Calu3 (cell line): Measurements from ENCODE around the gene EVA1B. TPM values are rescaled to one million over a fixed set of nuclear protein-coding genes. Genes with fewer than 3 reads are reported as not detected.

Source experiments
- BruUV-seq: library from RNA; stranded (reverse); fragments of 400-500 nt; replicated peaks from 2 replicates; lab custom pipeline; 2021; lab: Mats Ljungman, UMichigan
- CTCF ChIA-PET: fragments of 300-600 bp; sonication (Branson Sonifier 250); formaldehyde crosslinking; loops from one replicate; lab custom pipeline; 2022; ENCODE audit warnings: antibody characterized with exemption; lab: Charles Lee
- DNase-seq: peaks from one replicate; pipeline ENCODE4 v3.0.0; 2022
- H3K27ac Mint-ChIP-seq: one replicate; pipeline ENCODE4 v1.8.0; 2022; ENCODE audit warnings: mixed read lengths; ENCODE audit not compliant: unreplicated experiment
- H3K27me3 Mint-ChIP-seq: one replicate; pipeline ENCODE4 v1.8.0; 2022; ENCODE audit warnings: mixed read lengths; ENCODE audit not compliant: unreplicated experiment
- H3K36me3 Mint-ChIP-seq: one replicate; pipeline ENCODE4 v1.8.0; 2022; ENCODE audit warnings: mild to moderate bottlenecking, moderate library complexity, mixed read lengths; ENCODE audit not compliant: insufficient read depth, unreplicated experiment
- H3K4me1 Mint-ChIP-seq: one replicate; pipeline ENCODE4 v1.8.0; 2022; ENCODE audit warnings: mild to moderate bottlenecking, low read depth, mixed read lengths; ENCODE audit not compliant: unreplicated experiment
- H3K4me3 Mint-ChIP-seq: one replicate; pipeline ENCODE4 v1.8.0; 2022; ENCODE audit warnings: mild to moderate bottlenecking, low read depth, moderate library complexity, mixed read lengths; ENCODE audit not compliant: unreplicated experiment
- H3K9me3 Mint-ChIP-seq: one replicate; pipeline ENCODE4 v1.8.0; 2022; ENCODE audit warnings: low read depth, mixed read lengths; ENCODE audit not compliant: unreplicated experiment
- intact Hi-C: fragments of 100-400 bp; cut with micrococcal nuclease; formaldehyde crosslinking; loops from one replicate; pipeline ENCODE4 v1.10.0; 2022; ENCODE audit not compliant: unreplicated experiment
- total RNA-seq: library from RNA; stranded (reverse); gene quantifications from 2 replicates; pipeline ENCODE4 v1.2.3, GENCODE V29; 2022
- TF ChIP-seq, protein P1 (sequence below): fragments of 200-600 bp; IDR thresholded peaks from one replicate; pipeline ENCODE4 v1.8.0; 2022; ENCODE audit warnings: antibody characterized with exemption; ENCODE audit not compliant: unreplicated experiment

Gene EVA1B
- total RNA-seq, 1 experiment from 2014 or later: 11.2 TPM

GRCh38 chr1:36367798-36368197 is 44.4 kb upstream of the EVA1B start:
- no peak overlapping the region for H3K4me3 Mint-ChIP-seq
- no peaks in the 10 kb centered on the region for H3K9me3 Mint-ChIP-seq
- peaks cover 19% of the 10 kb centered on the region for H3K4me1 Mint-ChIP-seq
- no TSS peak for BruUV-seq
- CTCF ChIA-PET: interaction anchor here (0.8 to 3.1 kb wide), 4 partner anchors 15 to 180 kb away, joined by 3 to 29 read pairs (median 8); no protein-coding TSS in a partner anchor
- H3K36me3 Mint-ChIP-seq: peaks cover 52% of the 10 kb centered on the region
- TF ChIP-seq, protein P1, sequence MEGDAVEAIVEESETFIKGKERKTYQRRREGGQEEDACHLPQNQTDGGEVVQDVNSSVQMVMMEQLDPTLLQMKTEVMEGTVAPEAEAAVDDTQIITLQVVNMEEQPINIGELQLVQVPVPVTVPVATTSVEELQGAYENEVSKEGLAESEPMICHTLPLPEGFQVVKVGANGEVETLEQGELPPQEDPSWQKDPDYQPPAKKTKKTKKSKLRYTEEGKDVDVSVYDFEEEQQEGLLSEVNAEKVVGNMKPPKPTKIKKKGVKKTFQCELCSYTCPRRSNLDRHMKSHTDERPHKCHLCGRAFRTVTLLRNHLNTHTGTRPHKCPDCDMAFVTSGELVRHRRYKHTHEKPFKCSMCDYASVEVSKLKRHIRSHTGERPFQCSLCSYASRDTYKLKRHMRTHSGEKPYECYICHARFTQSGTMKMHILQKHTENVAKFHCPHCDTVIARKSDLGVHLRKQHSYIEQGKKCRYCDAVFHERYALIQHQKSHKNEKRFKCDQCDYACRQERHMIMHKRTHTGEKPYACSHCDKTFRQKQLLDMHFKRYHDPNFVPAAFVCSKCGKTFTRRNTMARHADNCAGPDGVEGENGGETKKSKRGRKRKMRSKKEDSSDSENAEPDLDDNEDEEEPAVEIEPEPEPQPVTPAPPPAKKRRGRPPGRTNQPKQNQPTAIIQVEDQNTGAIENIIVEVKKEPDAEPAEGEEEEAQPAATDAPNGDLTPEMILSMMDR: no peak
- no peaks in the 10 kb centered on the region for H3K27me3 Mint-ChIP-seq
- intact Hi-C loops: loop anchor here (2.0 kb wide), 2 partner anchors 17 to 25 kb away; no protein-coding TSS in a partner anchor
- no peak overlapping the region for H3K27ac Mint-ChIP-seq
- no peak for DNase-seq

DNA sequence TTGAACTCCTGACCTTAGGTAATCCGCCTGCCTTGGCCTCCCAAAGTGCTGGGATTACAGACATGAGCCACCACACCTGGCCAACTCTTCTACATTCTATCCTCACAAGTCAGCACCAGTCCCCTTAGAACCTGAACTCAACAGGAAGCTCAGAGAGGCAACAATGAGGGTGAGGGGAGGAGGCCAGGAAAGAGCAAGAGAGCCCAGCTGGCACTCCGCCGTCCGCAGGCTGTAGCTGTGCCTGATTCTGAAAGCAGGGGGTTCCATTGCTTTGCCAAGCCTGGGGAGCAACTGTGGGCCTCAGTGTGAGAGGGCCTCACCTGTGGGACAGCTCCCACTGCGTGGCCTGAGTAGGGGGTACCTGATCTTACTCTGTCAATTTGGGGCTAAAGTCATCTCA is 43.6 kb upstream of the EVA1B start:
- H3K27ac Mint-ChIP-seq: no peak overlapping the region
- BruUV-seq: no TSS peak
- H3K4me3 Mint-ChIP-seq: no peak overlapping the region
- DNase-seq: no peak
- TF ChIP-seq, protein P1: no peak
- intact Hi-C loops: no loop called here
- H3K36me3 Mint-ChIP-seq: peaks cover 48% of the 10 kb centered on the region
- H3K4me1 Mint-ChIP-seq: peaks cover 19% of the 10 kb centered on the region
- H3K9me3 Mint-ChIP-seq: no peaks in the 10 kb centered on the region
- CTCF ChIA-PET: interaction anchor here (3.1 kb wide), 1 partner anchor 24 kb away, joined by 29 read pairs; no protein-coding TSS in a partner anchor
- no peaks in the 10 kb centered on the region for H3K27me3 Mint-ChIP-seq

DNA sequence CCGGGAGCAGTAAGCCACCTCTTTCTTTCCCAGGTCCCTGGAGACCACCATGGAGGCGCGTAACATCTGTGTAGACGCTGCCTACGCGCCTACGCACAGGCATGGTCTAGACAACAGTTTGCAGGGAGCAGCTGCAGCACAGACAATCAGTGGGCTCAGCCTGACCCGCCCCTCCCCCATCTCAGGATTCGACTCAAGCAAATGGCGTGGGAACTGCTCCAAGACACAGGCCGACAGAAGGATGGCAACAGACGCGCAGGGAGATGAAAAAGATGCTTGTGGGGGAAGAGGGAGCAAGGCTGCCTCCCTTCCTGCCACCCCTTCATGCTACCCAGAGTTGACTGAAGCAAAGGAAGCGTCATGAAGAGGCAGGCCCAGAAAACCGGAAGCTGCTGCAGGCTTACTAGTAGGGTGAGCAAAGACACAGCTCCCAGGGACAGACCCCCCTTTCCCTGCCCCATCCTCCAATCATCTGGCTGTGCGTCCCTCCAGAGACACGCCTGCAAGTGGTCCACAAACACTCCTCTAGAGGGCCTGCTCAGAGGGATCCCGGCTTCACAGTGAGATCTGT is 42.7 kb upstream of the EVA1B start:
- Mint-ChIP-seq H3K4me1 (peaks cover 19% of the 10 kb centered on the region), H3K27me3 (no peaks in the 10 kb centered on the region), H3K9me3 (no peaks in the 10 kb centered on the region), H3K4me3 (no peak overlapping the region), H3K36me3 (peaks cover 50% of the 10 kb centered on the region), H3K27ac (no peak overlapping the region)
- DNase-seq: no peak
- CTCF ChIA-PET: no interaction called here
- TF ChIP-seq, protein P1: no peak
- no TSS peak for BruUV-seq
- intact Hi-C loops: no loop called here

DNA sequence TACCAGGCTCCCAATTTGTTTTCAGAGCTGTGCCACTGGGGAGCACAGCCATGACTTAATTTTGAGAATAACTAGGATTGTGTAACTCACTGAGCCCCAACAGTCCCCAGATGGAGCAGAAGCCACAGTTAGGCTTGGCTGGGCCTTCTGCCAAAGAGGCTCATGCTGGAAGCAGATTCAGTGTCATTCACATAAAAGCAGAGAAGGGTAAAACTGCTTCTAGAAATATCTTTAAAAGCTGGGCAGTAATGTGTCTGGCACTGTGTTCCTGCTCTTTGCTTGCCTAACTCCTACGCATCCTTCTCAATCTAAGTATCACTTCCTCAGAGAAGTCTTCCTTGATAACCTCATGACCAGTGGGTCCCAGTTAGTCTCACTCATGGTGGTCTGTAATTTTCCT is 41.9 kb upstream of the EVA1B start:
- CTCF ChIA-PET: no interaction called here
- no peaks in the 10 kb centered on the region for H3K9me3 Mint-ChIP-seq
- TF ChIP-seq, protein P1: no peak
- no peaks in the 10 kb centered on the region for H3K27me3 Mint-ChIP-seq
- intact Hi-C loops: no loop called here
- BruUV-seq: no TSS peak
- H3K27ac Mint-ChIP-seq: no peak overlapping the region
- H3K4me1 Mint-ChIP-seq: peaks cover 17% of the 10 kb centered on the region
- no peak for DNase-seq
- H3K4me3 Mint-ChIP-seq: no peak overlapping the region
- peaks cover 50% of the 10 kb centered on the region for H3K36me3 Mint-ChIP-seq
